GM12801 (cell line): ENCODE results near the gene KCNG1.

Experiments used
- CTCF ChIP-seq: IDR thresholded peaks from one replicate; pipeline ENCODE4 v1.5.1; 2011; ENCODE audit warnings: control low read depth; ENCODE audit not compliant: insufficient read length; ENCODE audit errors: extremely low read depth

Gene KCNG1

GRCh38 chr20:51023617-51024155, 779 bp upstream of the KCNG1 start:
- no peak for TF ChIP-seq CTCF

GRCh38 chr20:51022227-51022802, 592 bp downstream of the KCNG1 start:
- no peak for TF ChIP-seq CTCF

GRCh38 chr20:51021067-51022025, 1.6 kb downstream of the KCNG1 start:
- TF ChIP-seq CTCF: no peak

GRCh38 chr20:51020657-51021056, 2.2 kb downstream of the KCNG1 start:
- no peak for TF ChIP-seq CTCF

- no peak for TF ChIP-seq CTCF
Measured at GRCh38 chr20:51019656-51020592, 3.0 kb downstream of the KCNG1 start.

- no peak for TF ChIP-seq CTCF
Measured at GRCh38 chr20:51017251-51017650, 5.7 kb downstream of the KCNG1 start.

GRCh38 chr20:51016521-51016920, 6.4 kb downstream of the KCNG1 start:
- TF ChIP-seq CTCF: no peak
